A172 (cell line): ENCODE data around the gene EI24. TPM values are rescaled to one million over a fixed set of nuclear protein-coding genes. Genes with fewer than 3 reads are reported as not detected.
"Not testable (repeated sequence)": the region's sequence is repeated elsewhere in the genome, so short reads cannot be mapped to it uniquely, and the experiment has no call there.

Experiments used
- DNase-seq: peaks from one replicate; pipeline ENCODE4 v3.0.0-alpha.2; 2015; ENCODE audit warnings: low spot score
- total RNA-seq: library from RNA; depleted of rRNA; stranded (reverse); fragments of >200 nt; shearing (Covaris generic); gene quantifications from 2 replicates; pipeline ENCODE4 v1.2.3, GENCODE V29; 2014; rRNA removed

Gene EI24
- total RNA-seq: 76.4 and 81.6 TPM in 2 replicates

- peak; percentile 71 for DNase-seq
Observed at GRCh38 chr11:125568970-125569914, at the start of gene EI24. Gene EI24, plus strand, starts transcription at chr11:125569477. Its CDS starts 3,051 bp downstream, at chr11:125572528.

- no peak for DNase-seq
Observed at GRCh38 chr11:125519860-125520834, 49.1 kb upstream of the EI24 start.

- no peak for DNase-seq
Observed at GRCh38 chr11:125525303-125525702, 44.0 kb upstream of the EI24 start.

- DNase-seq: no peak
Observed at GRCh38 chr11:125532668-125533067, 36.6 kb upstream of the EI24 start.

- DNase-seq: no peak
Observed at GRCh38 chr11:125535585-125535984, 33.7 kb upstream of the EI24 start.

- not testable (repeated sequence) for DNase-seq
Observed at GRCh38 chr11:125536834-125537233, 32.4 kb upstream of the EI24 start.

- DNase-seq: no peak
Observed at GRCh38 chr11:125542709-125543108, 26.6 kb upstream of the EI24 start.

GRCh38 chr11:125550780-125551179 lies 18.5 kb upstream of the EI24 start:
- no peak for DNase-seq

- DNase-seq: no peak
Observed at GRCh38 chr11:125551835-125552342, 17.4 kb upstream of the EI24 start.

- no peak for DNase-seq
Observed at GRCh38 chr11:125552927-125553326, 16.4 kb upstream of the EI24 start.

GRCh38 chr11:125553357-125553756 lies 15.9 kb upstream of the EI24 start:
- no peak for DNase-seq

- no peak for DNase-seq
Observed at GRCh38 chr11:125554038-125554437, 15.2 kb upstream of the EI24 start.

GRCh38 chr11:125559888-125560287 lies 9.4 kb upstream of the EI24 start:
- DNase-seq: no peak

- DNase-seq: no peak
Observed at GRCh38 chr11:125561924-125562323, 7.4 kb upstream of the EI24 start.

- no peak for DNase-seq
Observed at GRCh38 chr11:125562430-125562829, 6.8 kb upstream of the EI24 start.

- DNase-seq: no peak
Observed at GRCh38 chr11:125564357-125564756, 4.9 kb upstream of the EI24 start.

- no peak for DNase-seq
Observed at GRCh38 chr11:125566235-125566634, 3.0 kb upstream of the EI24 start.

GRCh38 chr11:125569915-125570621 lies 791 bp downstream of the EI24 start:
- DNase-seq: no peak

- DNase-seq: no peak
Observed at GRCh38 chr11:125570952-125571351, 1.7 kb downstream of the EI24 start.

- DNase-seq: no peak
Observed at GRCh38 chr11:125572916-125573315, 3.6 kb downstream of the EI24 start.

GRCh38 chr11:125577181-125577580 lies 7.9 kb downstream of the EI24 start:
- not testable (repeated sequence) for DNase-seq
